ENCODE measurements around the gene TSPAN15.
A peak's percentile ranks its signal among the peaks of the same experiment; 100 is the strongest.

Gene TSPAN15

GRCh38 chr10:69451209-69451783 is at the start of gene TSPAN15:
Gene TSPAN15 (plus strand): TSS chr10:69451465. CDS start chr10:69451595, 130 bp downstream.
- peak; percentile 91 for DNase-seq

GRCh38 chr10:69402386-69402785 is 48.9 kb upstream of the TSPAN15 start:
- DNase-seq: no peak

- no peak for DNase-seq
Observed at GRCh38 chr10:69403066-69403465, 48.2 kb upstream of the TSPAN15 start.

- DNase-seq: no peak
Observed at GRCh38 chr10:69403519-69403918, 47.7 kb upstream of the TSPAN15 start.

- no peak for DNase-seq
Observed at GRCh38 chr10:69404786-69405185, 46.5 kb upstream of the TSPAN15 start.

- no peak for DNase-seq
Observed at GRCh38 chr10:69405221-69405620, 46.0 kb upstream of the TSPAN15 start.

- no peak for DNase-seq
Observed at GRCh38 chr10:69406302-69406811, 44.9 kb upstream of the TSPAN15 start.

GRCh38 chr10:69406816-69407580 is 44.3 kb upstream of the TSPAN15 start:
- no peak for DNase-seq

GRCh38 chr10:69407621-69408301 is 43.5 kb upstream of the TSPAN15 start:
- DNase-seq: no peak

- DNase-seq: peak; percentile 94
Observed at GRCh38 chr10:69408318-69409175, 42.7 kb upstream of the TSPAN15 start.

GRCh38 chr10:69409176-69409495 is 42.1 kb upstream of the TSPAN15 start:
- no peak for DNase-seq

GRCh38 chr10:69409968-69410367 is 41.3 kb upstream of the TSPAN15 start:
- DNase-seq: no peak

- DNase-seq: no peak
Observed at GRCh38 chr10:69410487-69410886, 40.8 kb upstream of the TSPAN15 start.

- no peak for DNase-seq
Observed at GRCh38 chr10:69411476-69411875, 39.8 kb upstream of the TSPAN15 start.

GRCh38 chr10:69412232-69412790 is 39.0 kb upstream of the TSPAN15 start:
- no peak for DNase-seq

- DNase-seq: peak; percentile 72
Observed at GRCh38 chr10:69413221-69413865, 37.9 kb upstream of the TSPAN15 start.

GRCh38 chr10:69414036-69415018 is 36.9 kb upstream of the TSPAN15 start:
- no peak for DNase-seq

GRCh38 chr10:69415049-69415448 is 36.2 kb upstream of the TSPAN15 start:
- DNase-seq: no peak

GRCh38 chr10:69415951-69416350 is 35.3 kb upstream of the TSPAN15 start:
- no peak for DNase-seq

GRCh38 chr10:69416695-69417094 is 34.6 kb upstream of the TSPAN15 start, which contains the start of gene TACR2:
Gene TACR2 (minus strand): TSS chr10:69416918. CDS start chr10:69416323, 595 bp downstream.
- DNase-seq: no peak

- DNase-seq: no peak
Observed at GRCh38 chr10:69417542-69417941, 33.7 kb upstream of the TSPAN15 start.

All from right forelimb (tissue), 1 donor.